SK-N-SH (cell line): ENCODE measurements around the gene SNX1. TPM values are rescaled to one million over a fixed set of nuclear protein-coding genes. Genes with fewer than 3 reads are reported as not detected.

Experiments used
- CTCF ChIA-PET: fragments of 300-600, 350-600 bp; formaldehyde crosslinking; extraction: SDS; loops from one replicate; lab custom pipeline; 2021; lab: Yijun Ruan, JAX
- POLR2A ChIA-PET: fragments of 350-600 bp; sonication (Branson Sonifier 250); formaldehyde crosslinking; extraction: SDS; loops from one replicate; lab custom pipeline; 2020; ENCODE audit warnings: antibody characterized with exemption, inconsistent platforms; lab: Yijun Ruan, JAX
- DNase-seq: peaks from one replicate; pipeline ENCODE4 v3.0.0; 2012
- H2AFZ ChIP-seq: fragments of 200-600 bp; sonication (generic); 2 replicates; pipeline ENCODE4 v1.8.1; 2016; ENCODE audit warnings: antibody characterized with exemption, mild to moderate bottlenecking, low read depth
- H3F3A ChIP-seq: fragments of 200-600 bp; sonication (generic); replicated peaks from 2 replicates; pipeline ENCODE3; 2016; ENCODE audit warnings: antibody characterized with exemption, mild to moderate bottlenecking; ENCODE audit not compliant: insufficient read depth
- H3K27ac ChIP-seq, 2 experiments: fragments of 200-500 bp in 1 of 2; fragments of 200-600 bp in 1 of 2; sonication (Bioruptor generic) in 1 of 2; sonication (generic), shearing (Covaris generic) in 1 of 2; 2 replicates each; pipeline versions ENCODE4 v1.5.1 to v1.6.1; 2014 to 2016; ENCODE audit warnings: low read depth in 2 of 2, inconsistent platforms in 1 of 2, low read length in 1 of 2, mild to moderate bottlenecking in 1 of 2, mixed read lengths in 1 of 2
- H3K27me3 ChIP-seq: fragments of 200-600 bp; sonication (generic), shearing (Covaris generic); 2 replicates; pipeline ENCODE4 v1.6.1; 2016; ENCODE audit warnings: mixed run types; ENCODE audit not compliant: insufficient read depth
- H3K36me3 ChIP-seq, 2 experiments: fragments of 200-500 bp in 1 of 2; fragments of 200-600 bp in 1 of 2; sonication (Bioruptor generic) in 1 of 2; sonication (generic) in 1 of 2; replicated peaks in 1 of 2; 2 replicates each; pipeline versions ENCODE3 to v1.5.1; 2014 to 2016; ENCODE audit warnings: low read length in 1 of 2, mild to moderate bottlenecking in 1 of 2; ENCODE audit not compliant: insufficient read depth in 2 of 2, control insufficient read depth in 1 of 2
- H3K4me1 ChIP-seq, 2 experiments: fragments of 200-500 bp in 1 of 2; fragments of 200-600 bp in 1 of 2; sonication (Bioruptor generic) in 1 of 2; sonication (generic), shearing (Covaris generic) in 1 of 2; 2 replicates each; pipeline versions ENCODE4 v1.5.1 to v1.6.1; 2014 to 2016; ENCODE audit warnings: low read depth in 1 of 2, low read length in 1 of 2, mixed run types in 1 of 2; ENCODE audit not compliant: insufficient read depth in 2 of 2, control insufficient read depth in 1 of 2
- H3K4me2 ChIP-seq: fragments of 200-600 bp; sonication (generic), shearing (Covaris generic); 2 replicates; pipeline ENCODE4 v1.6.1; 2017; ENCODE audit warnings: mixed run types
- H3K4me3 ChIP-seq, 2 experiments: fragments of 200-500 bp in 1 of 2; fragments of 200-600 bp in 1 of 2; sonication (Bioruptor generic) in 1 of 2; sonication (generic), shearing (Covaris generic) in 1 of 2; 2 replicates each; pipeline versions ENCODE4 v1.5.1 to v1.8.1; 2014 to 2016; ENCODE audit warnings: low read depth in 2 of 2, inconsistent platforms in 1 of 2, low read length in 1 of 2, mild to moderate bottlenecking in 1 of 2, mixed read lengths in 1 of 2, moderate library complexity in 1 of 2
- H3K79me2 ChIP-seq: fragments of 200-600 bp; sonication (generic); 2 replicates; pipeline ENCODE4 v1.8.1; 2017; ENCODE audit warnings: mild to moderate bottlenecking; ENCODE audit not compliant: insufficient read depth
- H3K9ac ChIP-seq: fragments of 200-600 bp; sonication (generic); 2 replicates; pipeline ENCODE4 v1.6.1; 2017; ENCODE audit warnings: mixed run types
- H3K9me2 ChIP-seq: fragments of 200-600 bp; sonication (generic); 2 replicates; pipeline ENCODE4 v1.6.1; 2017; ENCODE audit warnings: mixed run types
- H3K9me3 ChIP-seq: fragments of 200-600 bp; sonication (generic); 2 replicates; pipeline ENCODE4 v1.6.1; 2017; ENCODE audit warnings: mixed run types, mild to moderate bottlenecking, moderate library complexity
- H4K20me1 ChIP-seq: fragments of 200-600 bp; sonication (generic); 2 replicates; pipeline ENCODE4 v1.6.1; 2017; ENCODE audit warnings: mild to moderate bottlenecking, mixed run types; ENCODE audit not compliant: insufficient read depth
- EP300 ChIP-seq, 2 experiments: IDR thresholded peaks; 2 replicates each; pipeline versions ENCODE4 v1.4.0 to v1.6.1; 2012; ENCODE audit warnings: borderline replicate concordance in 1 of 2, low read depth in 1 of 2, low read length in 1 of 2
- FOXJ3 ChIP-seq: sonication (generic); formaldehyde crosslinking; IDR thresholded peaks from 2 replicates; pipeline ENCODE4 v1.5.1; 2020; ENCODE audit warnings: mild to moderate bottlenecking, missing genetic modification reagents
- FOXM1 ChIP-seq: IDR thresholded peaks from 2 replicates; pipeline ENCODE4 v1.4.0; 2012; ENCODE audit warnings: low read depth, mild to moderate bottlenecking
- GABPA ChIP-seq: IDR thresholded peaks from 2 replicates; pipeline ENCODE4 v1.4.0; 2012; ENCODE audit warnings: low read depth, mild to moderate bottlenecking
- GATA2 ChIP-seq: sonication (generic); formaldehyde crosslinking; IDR thresholded peaks from 2 replicates; pipeline ENCODE4 v1.5.0; 2020; ENCODE audit warnings: mild to moderate bottlenecking, missing genetic modification reagents
- MEF2A ChIP-seq: IDR thresholded peaks from 2 replicates; pipeline ENCODE4 v1.4.0; 2012; ENCODE audit warnings: low read depth, borderline replicate concordance
- PBX3 ChIP-seq: IDR thresholded peaks from 2 replicates; pipeline ENCODE4; 2012
- RAD21 ChIP-seq: IDR thresholded peaks from 2 replicates; pipeline ENCODE4 v1.6.1; 2012; ENCODE audit warnings: mild to moderate bottlenecking, low read length
- RFX5 ChIP-seq: IDR thresholded peaks from 2 replicates; pipeline ENCODE4 v1.6.1; 2012; ENCODE audit warnings: mild to moderate bottlenecking, improper control_type of control experiment, low read length
- RXRA ChIP-seq: IDR thresholded peaks from 2 replicates; pipeline ENCODE4 v1.4.0; 2012; ENCODE audit warnings: low read depth, mild to moderate bottlenecking, borderline replicate concordance
- SIN3A ChIP-seq: IDR thresholded peaks from 2 replicates; pipeline ENCODE4 v1.6.1; 2012; ENCODE audit warnings: low read depth, mild to moderate bottlenecking, low read length, moderate library complexity, borderline replicate concordance
- SMC3 ChIP-seq: IDR thresholded peaks from 2 replicates; pipeline ENCODE4 v1.6.1; 2012; ENCODE audit warnings: low read depth, low read length, improper control_type of control experiment
- TAF1 ChIP-seq: IDR thresholded peaks from 2 replicates; pipeline ENCODE4 v1.6.1; 2012; ENCODE audit warnings: low read depth, mild to moderate bottlenecking, low read length, moderate library complexity, borderline replicate concordance
- TEAD4 ChIP-seq: IDR thresholded peaks from 2 replicates; pipeline ENCODE4 v1.4.0; 2012; ENCODE audit warnings: mild to moderate bottlenecking, borderline replicate concordance; ENCODE audit not compliant: insufficient read depth
- YY1 ChIP-seq: IDR thresholded peaks from 2 replicates; pipeline ENCODE4 v1.4.0; 2012; ENCODE audit warnings: low read depth, mild to moderate bottlenecking
- WGBS: methylation state at CpG from one replicate; pipeline ENCODE4 v1.1.6; 2017; ENCODE audit warnings: low lambda C conversion rate; 5-methylcytosine and 5-hydroxymethylcytosine counted together
- polyA plus RNA-seq, 3 experiments: library from polyadenylated mRNA; depleted of rRNA; stranded (reverse); fragments of >200 nt; gene quantifications; 2 replicates each; pipeline ENCODE4 v1.2.3, GENCODE V29; 2012
- TF ChIP-seq, protein P1 (sequence below): fragments of 150-350 bp; IDR thresholded peaks from 2 replicates; pipeline ENCODE4 v1.6.1; 2016; ENCODE audit warnings: mild to moderate bottlenecking, low read depth, low read length
- TF ChIP-seq, protein P2 (sequence below): fragments of 150-350 bp; IDR thresholded peaks from 2 replicates; pipeline ENCODE4 v1.6.1; 2017; ENCODE audit warnings: antibody characterized with exemption, low read length, low read depth, borderline replicate concordance
- TF ChIP-seq, protein P3 (sequence below): fragments of 200-600 bp; sonication (generic); IDR thresholded peaks from 2 replicates; pipeline ENCODE4 v1.6.1; 2017; ENCODE audit warnings: antibody characterized with exemption, mild to moderate bottlenecking, moderate library complexity

The SNX1 gene
- polyA plus RNA-seq, 1 of the 3 experiments (the other 2 are of a cell fraction) = 80.7 TPM

DNA sequence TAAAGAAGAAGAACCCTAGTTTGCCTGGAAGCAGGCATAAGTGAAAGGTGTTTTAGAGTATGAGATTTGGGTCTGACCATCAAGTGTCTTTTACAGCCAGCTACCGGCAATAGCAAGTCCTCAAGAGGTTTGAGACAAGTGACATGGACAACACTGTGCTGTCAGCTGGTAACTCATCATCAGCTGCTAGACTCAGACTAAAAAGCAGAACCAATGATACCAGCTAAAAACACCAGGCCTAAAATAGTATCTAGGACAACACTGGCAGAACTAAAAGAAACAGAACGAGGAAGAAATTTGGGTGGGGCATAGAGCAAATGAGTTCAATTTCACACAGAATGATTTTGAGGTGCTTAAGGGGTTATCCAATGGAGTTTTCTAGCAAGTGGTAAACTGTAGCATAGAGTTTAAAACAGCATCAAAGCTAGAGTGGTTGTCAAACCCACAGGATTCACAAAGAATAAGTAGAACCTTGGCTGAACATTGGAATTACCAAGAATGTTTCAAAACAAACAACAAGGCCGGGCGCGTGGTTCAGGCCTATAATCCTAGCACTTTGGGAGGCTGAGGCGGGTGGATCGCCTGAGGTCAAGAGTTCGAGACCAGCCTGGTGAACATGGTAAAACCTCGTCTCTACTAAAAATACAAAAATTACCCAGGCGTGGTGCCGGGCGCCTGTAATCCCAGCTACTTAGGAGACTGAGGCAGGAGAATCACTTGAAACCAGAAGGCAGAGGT, 6.1 kb upstream of the SNX1 start:
- H3K4me1 ChIP-seq = peaks cover 0 to 9% of the 10 kb centered on the region in 2 experiments; a peak in 3 of 4 replicates

GRCh38 chr15:64090527-64090926, 5.3 kb upstream of the SNX1 start:
- Histone ChIP-seq H3K27ac (no peak overlapping the region), H3F3A (peaks cover 21% of the 10 kb centered on the region), H3K79me2 (peaks cover 67% of the 10 kb centered on the region), H2AFZ (no peak overlapping the region), H3K9me3 (no peaks in the 10 kb centered on the region), H3K4me1 (peaks cover 7 to 17% of the 10 kb centered on the region in 2 experiments; a peak in 3 of 4 replicates), H3K27me3 (no peaks in the 10 kb centered on the region), H3K4me3 (no peak overlapping the region), H3K4me2 (no peak overlapping the region), H3K9me2 (no peaks in the 10 kb centered on the region), H3K36me3 (peaks cover 15 to 29% of the 10 kb centered on the region in 2 experiments), H3K9ac (no peak overlapping the region), H4K20me1 (no peaks in the 10 kb centered on the region)
- no peak for DNase-seq
- ChIA-PET CTCF (interaction anchor here (1.3 kb wide), 1 partner anchor 23 kb away, joined by 4 read pairs; no protein-coding TSS in a partner anchor), POLR2A (no interaction called here)
- WGBS = 100% methylated on average over 3 of the region's 3 CpGs
- TF ChIP-seq GATA2 (CRISPR knock-in tag) (no peak), GABPA (no peak), RXRA (no peak), SIN3A (no peak), SMC3 (no peak), TEAD4 (no peak)
- TF ChIP-seq, protein P1, sequence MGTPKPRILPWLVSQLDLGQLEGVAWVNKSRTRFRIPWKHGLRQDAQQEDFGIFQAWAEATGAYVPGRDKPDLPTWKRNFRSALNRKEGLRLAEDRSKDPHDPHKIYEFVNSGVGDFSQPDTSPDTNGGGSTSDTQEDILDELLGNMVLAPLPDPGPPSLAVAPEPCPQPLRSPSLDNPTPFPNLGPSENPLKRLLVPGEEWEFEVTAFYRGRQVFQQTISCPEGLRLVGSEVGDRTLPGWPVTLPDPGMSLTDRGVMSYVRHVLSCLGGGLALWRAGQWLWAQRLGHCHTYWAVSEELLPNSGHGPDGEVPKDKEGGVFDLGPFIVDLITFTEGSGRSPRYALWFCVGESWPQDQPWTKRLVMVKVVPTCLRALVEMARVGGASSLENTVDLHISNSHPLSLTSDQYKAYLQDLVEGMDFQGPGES = no peak
- TF ChIP-seq, protein P2, sequence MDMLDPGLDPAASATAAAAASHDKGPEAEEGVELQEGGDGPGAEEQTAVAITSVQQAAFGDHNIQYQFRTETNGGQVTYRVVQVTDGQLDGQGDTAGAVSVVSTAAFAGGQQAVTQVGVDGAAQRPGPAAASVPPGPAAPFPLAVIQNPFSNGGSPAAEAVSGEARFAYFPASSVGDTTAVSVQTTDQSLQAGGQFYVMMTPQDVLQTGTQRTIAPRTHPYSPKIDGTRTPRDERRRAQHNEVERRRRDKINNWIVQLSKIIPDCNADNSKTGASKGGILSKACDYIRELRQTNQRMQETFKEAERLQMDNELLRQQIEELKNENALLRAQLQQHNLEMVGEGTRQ = no peak
- TF ChIP-seq, protein P3, sequence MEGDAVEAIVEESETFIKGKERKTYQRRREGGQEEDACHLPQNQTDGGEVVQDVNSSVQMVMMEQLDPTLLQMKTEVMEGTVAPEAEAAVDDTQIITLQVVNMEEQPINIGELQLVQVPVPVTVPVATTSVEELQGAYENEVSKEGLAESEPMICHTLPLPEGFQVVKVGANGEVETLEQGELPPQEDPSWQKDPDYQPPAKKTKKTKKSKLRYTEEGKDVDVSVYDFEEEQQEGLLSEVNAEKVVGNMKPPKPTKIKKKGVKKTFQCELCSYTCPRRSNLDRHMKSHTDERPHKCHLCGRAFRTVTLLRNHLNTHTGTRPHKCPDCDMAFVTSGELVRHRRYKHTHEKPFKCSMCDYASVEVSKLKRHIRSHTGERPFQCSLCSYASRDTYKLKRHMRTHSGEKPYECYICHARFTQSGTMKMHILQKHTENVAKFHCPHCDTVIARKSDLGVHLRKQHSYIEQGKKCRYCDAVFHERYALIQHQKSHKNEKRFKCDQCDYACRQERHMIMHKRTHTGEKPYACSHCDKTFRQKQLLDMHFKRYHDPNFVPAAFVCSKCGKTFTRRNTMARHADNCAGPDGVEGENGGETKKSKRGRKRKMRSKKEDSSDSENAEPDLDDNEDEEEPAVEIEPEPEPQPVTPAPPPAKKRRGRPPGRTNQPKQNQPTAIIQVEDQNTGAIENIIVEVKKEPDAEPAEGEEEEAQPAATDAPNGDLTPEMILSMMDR = no peak

More for the DNA sequence above, 6.1 kb upstream of the SNX1 start:
- no peak overlapping the region for H3K4me2 ChIP-seq
- H3K4me3 ChIP-seq = no peak overlapping the region
- H3K36me3 ChIP-seq = peaks cover 17 to 29% of the 10 kb centered on the region in 2 experiments
- H3K9me2 ChIP-seq = no peaks in the 10 kb centered on the region
- 98% methylated on average over 12 of the region's 12 CpGs for WGBS
- TF ChIP-seq TAF1 = no peak
- no peak for TF ChIP-seq RXRA
- TF ChIP-seq, protein P1 = no peak
- no peak for TF ChIP-seq FOXJ3
- TF ChIP-seq EP300 (IDR thresholded peaks at IDR 0.05; ENCODE audit: borderline replicate concordance in 1 of 2, low read depth in 1 of 2, low read length in 1 of 2) = no peak
- no peak for TF ChIP-seq YY1
- TF ChIP-seq RAD21 = no peak
- TF ChIP-seq MEF2A = no peak
- TF ChIP-seq FOXM1 = no peak
- TF ChIP-seq PBX3 = no peak
- no peak for TF ChIP-seq SIN3A
- no peak for TF ChIP-seq RFX5
- TF ChIP-seq, all 33 proteins: peak for 0
- Histone ChIP-seq H3K9me3 (no peaks in the 10 kb centered on the region), H3F3A (peaks cover 13% of the 10 kb centered on the region), H3K27ac (no peak overlapping the region), H3K79me2 (peaks cover 59% of the 10 kb centered on the region), H2AFZ (no peak overlapping the region), H3K9ac (no peak overlapping the region), H3K27me3 (no peaks in the 10 kb centered on the region), H4K20me1 (no peaks in the 10 kb centered on the region)
- POLR2A ChIA-PET = no interaction called here
- no peak for DNase-seq
- CTCF ChIA-PET = interaction anchor here (0.9 to 1.2 kb wide), 2 partner anchors 22 to 622 kb away, joined by 3 to 4 read pairs; no protein-coding TSS in a partner anchor
